HG03066 (cell line): Measurements from ENCODE around the gene POU4F3.

ENCODE experiments used
- ATAC-seq: cut with Tn5 transposase; IDR thresholded peaks from one replicate; pipeline ENCODE4 v1.9.1; 2021; ENCODE audit warnings: low read depth; ENCODE audit not compliant: unreplicated experiment

Gene POU4F3

GRCh38 chr5:146390469-146390868 is 51.8 kb downstream of the POU4F3 start:
- ATAC-seq: no peak
